Lower leg skin (tissue), 3 donors: Measurements from ENCODE around the gene DDX24.

Source experiments
- POLR2A ChIP-seq, 2 donors: fragments of 450-650 bp; IDR thresholded peaks; one replicate each; pipeline ENCODE4 v1.6.1; 2016 to 2017; ENCODE audit warnings: antibody characterized with exemption in 2 of 2, mild to moderate bottlenecking in 1 of 2, moderate library complexity in 1 of 2
- TF ChIP-seq, protein P1 (sequence below), 3 donors: fragments of 450-650 bp; IDR thresholded peaks; one replicate each; pipeline ENCODE4 v1.5.1; 2016; ENCODE audit warnings: antibody characterized with exemption in 3 of 3, mild to moderate bottlenecking in 3 of 3, moderate library complexity in 2 of 3

DNA sequence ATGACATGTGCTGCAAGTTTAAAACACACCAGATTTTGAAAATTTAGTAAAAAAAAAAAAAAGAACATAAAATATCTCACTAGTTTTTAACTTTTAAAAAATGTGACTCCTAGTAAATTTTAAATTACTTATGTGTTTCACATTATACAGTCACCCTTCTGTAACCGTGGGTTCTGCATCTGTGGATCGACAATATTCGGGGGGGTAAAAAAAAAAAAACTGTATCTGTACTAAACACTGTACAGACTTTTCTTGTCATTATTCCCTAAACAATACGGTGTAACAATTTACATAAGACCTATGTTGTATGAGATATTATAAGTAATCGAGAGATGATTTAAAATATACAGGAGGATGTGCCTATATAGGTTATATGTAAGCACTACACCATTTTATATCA lies 3.2 kb downstream of the DDX24 start:
- TF ChIP-seq, protein P1, sequence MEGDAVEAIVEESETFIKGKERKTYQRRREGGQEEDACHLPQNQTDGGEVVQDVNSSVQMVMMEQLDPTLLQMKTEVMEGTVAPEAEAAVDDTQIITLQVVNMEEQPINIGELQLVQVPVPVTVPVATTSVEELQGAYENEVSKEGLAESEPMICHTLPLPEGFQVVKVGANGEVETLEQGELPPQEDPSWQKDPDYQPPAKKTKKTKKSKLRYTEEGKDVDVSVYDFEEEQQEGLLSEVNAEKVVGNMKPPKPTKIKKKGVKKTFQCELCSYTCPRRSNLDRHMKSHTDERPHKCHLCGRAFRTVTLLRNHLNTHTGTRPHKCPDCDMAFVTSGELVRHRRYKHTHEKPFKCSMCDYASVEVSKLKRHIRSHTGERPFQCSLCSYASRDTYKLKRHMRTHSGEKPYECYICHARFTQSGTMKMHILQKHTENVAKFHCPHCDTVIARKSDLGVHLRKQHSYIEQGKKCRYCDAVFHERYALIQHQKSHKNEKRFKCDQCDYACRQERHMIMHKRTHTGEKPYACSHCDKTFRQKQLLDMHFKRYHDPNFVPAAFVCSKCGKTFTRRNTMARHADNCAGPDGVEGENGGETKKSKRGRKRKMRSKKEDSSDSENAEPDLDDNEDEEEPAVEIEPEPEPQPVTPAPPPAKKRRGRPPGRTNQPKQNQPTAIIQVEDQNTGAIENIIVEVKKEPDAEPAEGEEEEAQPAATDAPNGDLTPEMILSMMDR (IDR thresholded peaks at IDR 0.05), result no peak
- no peak for TF ChIP-seq POLR2A (IDR thresholded peaks at IDR 0.05)
